ENCODE results near the gene KLC4.
A peak's percentile ranks its signal among the peaks of the same experiment; 100 is the strongest.
"Not testable (repeated sequence)": the region's sequence is repeated elsewhere in the genome, so short reads cannot be mapped to it uniquely, and the experiment has no call there.

KLC4 gene

GRCh38 chr6:43096451-43097097 lies 37.1 kb downstream of the KLC4 start:
- DNase-seq = peak; percentile 78

- peak; percentile 51 for DNase-seq
Measured at GRCh38 chr6:43097098-43097489, 37.7 kb downstream of the KLC4 start.

- no peak for DNase-seq
Measured at GRCh38 chr6:43097502-43097901, 38.1 kb downstream of the KLC4 start.

GRCh38 chr6:43101497-43101896 lies 42.1 kb downstream of the KLC4 start:
- no peak for DNase-seq

- DNase-seq = peak; percentile 94
Measured at GRCh38 chr6:43103253-43103876, 43.9 kb downstream of the KLC4 start.

GRCh38 chr6:43105538-43106222 lies 46.2 kb downstream of the KLC4 start:
- peak; percentile 50 for DNase-seq

- DNase-seq = peak; percentile 99
Measured at GRCh38 chr6:43107344-43108062, 48.1 kb downstream of the KLC4 start.

GRCh38 chr6:43113431-43114260 lies 54.2 kb downstream of the KLC4 start:
- DNase-seq = peak; percentile 100

GRCh38 chr6:43115365-43115764 lies 55.9 kb downstream of the KLC4 start:
- peak; percentile 91 for DNase-seq

- DNase-seq = not testable (repeated sequence)
Measured at GRCh38 chr6:43117466-43117865, 58.0 kb downstream of the KLC4 start.

GRCh38 chr6:43119482-43119881 lies 60.1 kb downstream of the KLC4 start:
- no peak for DNase-seq

GRCh38 chr6:43120101-43120763 lies 60.8 kb downstream of the KLC4 start:
- DNase-seq = peak; percentile 22

- peak; percentile 47 for DNase-seq
Measured at GRCh38 chr6:43120944-43121913, 61.8 kb downstream of the KLC4 start.

GRCh38 chr6:43122146-43122545 lies 62.7 kb downstream of the KLC4 start:
- peak; percentile 26 for DNase-seq

- peak; percentile 96 for DNase-seq
Measured at GRCh38 chr6:43123461-43124314, 64.3 kb downstream of the KLC4 start.

GRCh38 chr6:43124481-43124880 lies 65.0 kb downstream of the KLC4 start:
- DNase-seq = peak; percentile 81

Measured in NCI-H69 (cell line).